GM19240 (cell line): ENCODE results near the gene ARHGAP12.
"Not testable (repeated sequence)": the region's sequence is repeated elsewhere in the genome, so short reads cannot be mapped to it uniquely, and the experiment has no call there.

Experiments used
- DNase-seq: peaks from one replicate; pipeline ENCODE4 v3.0.0; 2011; ENCODE audit warnings: low spot score; ENCODE audit not compliant: insufficient read length

ARHGAP12 gene

GRCh38 chr10:31926765-31927564, 1.7 kb downstream of the ARHGAP12 start:
- no peak for DNase-seq

- no peak for DNase-seq
Observed at GRCh38 chr10:31926160-31926559, 2.5 kb downstream of the ARHGAP12 start.

- no peak for DNase-seq
Observed at GRCh38 chr10:31924833-31925232, 3.8 kb downstream of the ARHGAP12 start.

GRCh38 chr10:31923389-31923788, 5.2 kb downstream of the ARHGAP12 start:
- DNase-seq = no peak

- no peak for DNase-seq
Observed at GRCh38 chr10:31921031-31921430, 7.6 kb downstream of the ARHGAP12 start.

- no peak for DNase-seq
Observed at GRCh38 chr10:31920538-31920937, 8.1 kb downstream of the ARHGAP12 start.

GRCh38 chr10:31918671-31919409, 9.8 kb downstream of the ARHGAP12 start:
- no peak for DNase-seq

- DNase-seq = no peak
Observed at GRCh38 chr10:31914370-31914769, 14.3 kb downstream of the ARHGAP12 start.

GRCh38 chr10:31912898-31913850, 15.5 kb downstream of the ARHGAP12 start:
- DNase-seq = no peak

GRCh38 chr10:31912289-31912688, 16.3 kb downstream of the ARHGAP12 start:
- no peak for DNase-seq

GRCh38 chr10:31910016-31910415, 18.6 kb downstream of the ARHGAP12 start:
- DNase-seq = no peak

- no peak for DNase-seq
Observed at GRCh38 chr10:31908157-31908556, 20.5 kb downstream of the ARHGAP12 start.

- DNase-seq = no peak
Observed at GRCh38 chr10:31906039-31906438, 22.6 kb downstream of the ARHGAP12 start.

GRCh38 chr10:31905586-31905985, 23.0 kb downstream of the ARHGAP12 start:
- no peak for DNase-seq

- DNase-seq = no peak
Observed at GRCh38 chr10:31902625-31903024, 26.0 kb downstream of the ARHGAP12 start.

GRCh38 chr10:31897506-31897905, 31.1 kb downstream of the ARHGAP12 start:
- no peak for DNase-seq

GRCh38 chr10:31896968-31897384, 31.7 kb downstream of the ARHGAP12 start:
- DNase-seq = no peak

- DNase-seq = not testable (repeated sequence)
Observed at GRCh38 chr10:31895722-31896121, 32.9 kb downstream of the ARHGAP12 start.

- DNase-seq = no peak
Observed at GRCh38 chr10:31888442-31888841, 40.2 kb downstream of the ARHGAP12 start.

- DNase-seq = no peak
Observed at GRCh38 chr10:31887850-31888249, 40.8 kb downstream of the ARHGAP12 start.

GRCh38 chr10:31886885-31887284, 41.7 kb downstream of the ARHGAP12 start:
- DNase-seq = no peak

GRCh38 chr10:31885971-31886370, 42.7 kb downstream of the ARHGAP12 start:
- DNase-seq = no peak
